ENCODE measurements around the gene ANXA3. TPM values are rescaled to one million over a fixed set of nuclear protein-coding genes. Genes with fewer than 3 reads are reported as not detected.

Gene ANXA3
- total RNA-seq, 1 donor from 2014 or later: not detected

- no peak for TF ChIP-seq CTCF (conservative IDR thresholded peaks at IDR 0.05)
- peaks cover 12% of the 10 kb centered on the region for H3K4me1 Mint-ChIP-seq
- no peak for DNase-seq (ENCODE audit: low read depth, low spot score)
- H3K27me3 Mint-ChIP-seq (ENCODE audit: low read depth): no peaks in the 10 kb centered on the region
- H3K9me3 Mint-ChIP-seq: no peaks in the 10 kb centered on the region
- no peaks in the 10 kb centered on the region for H3K36me3 Mint-ChIP-seq (ENCODE audit: low read depth)
- no peak overlapping the region for H3K4me3 Mint-ChIP-seq
- H3K27ac Mint-ChIP-seq (ENCODE audit: unreplicated experiment): no peak overlapping the region
Observed at GRCh38 chr4:78648640-78649363, 97.2 kb downstream of the ANXA3 start.

GRCh38 chr4:78650106-78651024 lies 98.8 kb downstream of the ANXA3 start:
- DNase-seq (ENCODE audit: low read depth, low spot score): no peak
- H3K27me3 Mint-ChIP-seq (ENCODE audit: low read depth): no peaks in the 10 kb centered on the region
- H3K4me3 Mint-ChIP-seq: no peak overlapping the region
- H3K9me3 Mint-ChIP-seq: no peaks in the 10 kb centered on the region
- peaks cover 16% of the 10 kb centered on the region for H3K4me1 Mint-ChIP-seq
- TF ChIP-seq CTCF (conservative IDR thresholded peaks at IDR 0.05): no peak
- H3K36me3 Mint-ChIP-seq (ENCODE audit: low read depth): no peaks in the 10 kb centered on the region
- no peak overlapping the region for H3K27ac Mint-ChIP-seq (ENCODE audit: unreplicated experiment)

GRCh38 chr4:78651250-78651860 lies 99.8 kb downstream of the ANXA3 start:
- H3K27ac Mint-ChIP-seq (ENCODE audit: unreplicated experiment): no peak overlapping the region
- no peak for DNase-seq (ENCODE audit: low read depth, low spot score)
- no peaks in the 10 kb centered on the region for H3K9me3 Mint-ChIP-seq
- no peaks in the 10 kb centered on the region for H3K27me3 Mint-ChIP-seq (ENCODE audit: low read depth)
- no peaks in the 10 kb centered on the region for H3K36me3 Mint-ChIP-seq (ENCODE audit: low read depth)
- TF ChIP-seq CTCF (conservative IDR thresholded peaks at IDR 0.05): no peak
- H3K4me3 Mint-ChIP-seq: no peak overlapping the region
- H3K4me1 Mint-ChIP-seq: peaks cover 16% of the 10 kb centered on the region

- Mint-ChIP-seq H3K27me3 (ENCODE audit: low read depth) (no peaks in the 10 kb centered on the region), H3K4me3 (no peak overlapping the region), H3K27ac (ENCODE audit: unreplicated experiment) (peak overlapping the region; percentile 61), H3K36me3 (ENCODE audit: low read depth) (no peaks in the 10 kb centered on the region), H3K9me3 (no peaks in the 10 kb centered on the region), H3K4me1 (peaks cover 21% of the 10 kb centered on the region)
- TF ChIP-seq CTCF (conservative IDR thresholded peaks at IDR 0.05): no peak
- no peak for DNase-seq (ENCODE audit: low read depth, low spot score)
Observed at GRCh38 chr4:78652282-78652876, 100.8 kb downstream of the ANXA3 start.

GRCh38 chr4:78653655-78654054 lies 102.1 kb downstream of the ANXA3 start:
- Mint-ChIP-seq H3K4me3 (no peak overlapping the region), H3K9me3 (no peaks in the 10 kb centered on the region), H3K27ac (ENCODE audit: unreplicated experiment) (no peak overlapping the region), H3K4me1 (peaks cover 25% of the 10 kb centered on the region), H3K36me3 (ENCODE audit: low read depth) (no peaks in the 10 kb centered on the region), H3K27me3 (ENCODE audit: low read depth) (no peaks in the 10 kb centered on the region)
- no peak for TF ChIP-seq CTCF (conservative IDR thresholded peaks at IDR 0.05)
- DNase-seq (ENCODE audit: low read depth, low spot score): no peak
